Erythroblast (primary cell): ENCODE data around the gene RGS17.

Experiments
- GATA1 ChIP-seq: IDR thresholded peaks from 2 replicates; pipeline ENCODE4 v1.6.1; 2011; ENCODE audit warnings: low read depth, mild to moderate bottlenecking, control low read depth, low read length, moderate library complexity
- POLR2A ChIP-seq: IDR thresholded peaks from 2 replicates; pipeline ENCODE4 v1.6.1; 2011; ENCODE audit warnings: mild to moderate bottlenecking, low read length

- TF ChIP-seq POLR2A (no peak), GATA1 (no peak)
Observed at GRCh38 chr6:153090241-153090930, 40.7 kb downstream of the RGS17 start.
